Glutamatergic neuron (in vitro differentiated cells): ENCODE results near the gene ANKRD60. TPM values are rescaled to one million over a fixed set of nuclear protein-coding genes. Genes with fewer than 3 reads are reported as not detected.

Experiments
- DNase-seq: peaks from one replicate; pipeline ENCODE4 v3.0.0; 2022
- H3K27ac Mint-ChIP-seq: one replicate; pipeline ENCODE4 v1.8.0; 2020; ENCODE audit warnings: mild to moderate bottlenecking, mixed read lengths, inconsistent platforms; ENCODE audit not compliant: unreplicated experiment
- H3K27me3 Mint-ChIP-seq: one replicate; pipeline ENCODE4 v1.8.0; 2020; ENCODE audit warnings: mild to moderate bottlenecking, moderate library complexity, mixed read lengths, inconsistent platforms; ENCODE audit not compliant: unreplicated experiment
- H3K36me3 Mint-ChIP-seq: one replicate; pipeline ENCODE4 v1.8.0; 2020; ENCODE audit warnings: mild to moderate bottlenecking, mixed read lengths, inconsistent platforms; ENCODE audit not compliant: unreplicated experiment
- H3K4me1 Mint-ChIP-seq: one replicate; pipeline ENCODE4 v1.8.0; 2020; ENCODE audit warnings: mild to moderate bottlenecking, low read depth, mixed read lengths, inconsistent platforms; ENCODE audit not compliant: unreplicated experiment
- H3K4me3 Mint-ChIP-seq: one replicate; pipeline ENCODE4 v1.8.0; 2020; ENCODE audit warnings: mild to moderate bottlenecking, mixed read lengths, inconsistent platforms; ENCODE audit not compliant: unreplicated experiment
- H3K9me3 Mint-ChIP-seq: one replicate; pipeline ENCODE4 v1.8.0; 2020; ENCODE audit warnings: mild to moderate bottlenecking, moderate library complexity, mixed read lengths, inconsistent platforms; ENCODE audit not compliant: unreplicated experiment
- CTCF ChIP-seq: fragments of 200-600 bp; sonication (generic); IDR thresholded peaks from one replicate; pipeline ENCODE4 v1.5.0; 2021; ENCODE audit not compliant: partially characterized antibody, unreplicated experiment
- total RNA-seq: library from RNA; stranded (reverse); fragmentation: NEBNext Ultra II Directional; extraction: Animal tissue kit (Norgen Biotek cat#: 25700); gene quantifications from one replicate; pipeline ENCODE4 v1.2.1, GENCODE V29; 2021; ENCODE audit not compliant: unreplicated experiment

The ANKRD60 gene
- total RNA-seq, 1 donor from 2014 or later, result not detected

- H3K27me3 Mint-ChIP-seq, result peaks cover 11% of the 10 kb centered on the region
- H3K9me3 Mint-ChIP-seq, result peaks cover 6% of the 10 kb centered on the region
- no peak overlapping the region for H3K4me3 Mint-ChIP-seq
- DNase-seq, result no peak
- no peak for TF ChIP-seq CTCF
- H3K36me3 Mint-ChIP-seq, result peaks cover 8% of the 10 kb centered on the region
- H3K4me1 Mint-ChIP-seq, result peaks cover 8% of the 10 kb centered on the region
- no peak overlapping the region for H3K27ac Mint-ChIP-seq
Observed at GRCh38 chr20:58199469-58199868, 29.0 kb downstream of the ANKRD60 start.

GRCh38 chr20:58198901-58199355 lies 29.5 kb downstream of the ANKRD60 start:
- peaks cover 8% of the 10 kb centered on the region for H3K4me1 Mint-ChIP-seq
- peaks cover 11% of the 10 kb centered on the region for H3K27me3 Mint-ChIP-seq

GRCh38 chr20:58198384-58198783 lies 30.1 kb downstream of the ANKRD60 start:
- Mint-ChIP-seq H3K9me3 (peaks cover 6% of the 10 kb centered on the region), H3K27me3 (peaks cover 11% of the 10 kb centered on the region), H3K4me1 (peaks cover 8% of the 10 kb centered on the region), H3K27ac (no peak overlapping the region), H3K4me3 (peak overlapping the region; percentile 21), H3K36me3 (peaks cover 8% of the 10 kb centered on the region)
- no peak for TF ChIP-seq CTCF
- no peak for DNase-seq

More at GRCh38 chr20:58198901-58199355, 29.5 kb downstream of the ANKRD60 start:
- TF ChIP-seq CTCF, result no peak
- H3K36me3 Mint-ChIP-seq, result peaks cover 8% of the 10 kb centered on the region
- DNase-seq, result no peak
- H3K9me3 Mint-ChIP-seq, result peaks cover 6% of the 10 kb centered on the region
- no peak overlapping the region for H3K4me3 Mint-ChIP-seq
- no peak overlapping the region for H3K27ac Mint-ChIP-seq

GRCh38 chr20:58197185-58197469 lies 31.3 kb downstream of the ANKRD60 start:
- Mint-ChIP-seq H3K36me3 (peaks cover 8% of the 10 kb centered on the region), H3K27ac (no peak overlapping the region), H3K4me1 (peaks cover 8% of the 10 kb centered on the region), H3K4me3 (no peak overlapping the region), H3K9me3 (peaks cover 9% of the 10 kb centered on the region), H3K27me3 (peaks cover 13% of the 10 kb centered on the region)
- DNase-seq, result no peak
- TF ChIP-seq CTCF, result no peak

- no peak overlapping the region for H3K4me3 Mint-ChIP-seq
- H3K36me3 Mint-ChIP-seq, result peaks cover 8% of the 10 kb centered on the region
Observed at GRCh38 chr20:58196402-58197184, 31.9 kb downstream of the ANKRD60 start.

More at GRCh38 chr20:58196402-58197184, 31.9 kb downstream of the ANKRD60 start:
- H3K9me3 Mint-ChIP-seq, result peaks cover 11% of the 10 kb centered on the region
- no peak for DNase-seq
- peaks cover 8% of the 10 kb centered on the region for H3K4me1 Mint-ChIP-seq
- TF ChIP-seq CTCF, result no peak
- no peak overlapping the region for H3K27ac Mint-ChIP-seq
- H3K27me3 Mint-ChIP-seq, result peaks cover 15% of the 10 kb centered on the region
